Endothelial cell of umbilical vein (primary cell): ENCODE data around the gene TPMT. TPM values are rescaled to one million over a fixed set of nuclear protein-coding genes. Genes with fewer than 3 reads are reported as not detected.
"Not testable (repeated sequence)": the region's sequence is repeated elsewhere in the genome, so short reads cannot be mapped to it uniquely, and the experiment has no call there.

Source experiments
- BruUV-seq: library from RNA; stranded (reverse); fragments of 400-500 nt; replicated peaks from 2 replicates; lab custom pipeline; 2021; lab: Mats Ljungman, UMichigan
- CTCF ChIA-PET: fragments of 300-600, 350-600 bp; sonication (Branson Sonifier 250); formaldehyde crosslinking; loops from one replicate; lab custom pipeline; 2021; ENCODE audit warnings: antibody characterized with exemption, inconsistent platforms; lab: Charles Lee
- POLR2A ChIA-PET: fragments of 300-600, 350-600 bp; sonication (Branson Sonifier 250); formaldehyde crosslinking; loops from one replicate; lab custom pipeline; 2021; ENCODE audit warnings: antibody characterized with exemption, inconsistent platforms; lab: Charles Lee
- DNase-seq: peaks from one replicate; pipeline ENCODE4 v3.0.0-alpha.2; 2011; ENCODE audit warnings: low read depth, low spot score
- FAIRE-seq: peaks from 2 replicates; lab custom pipeline; 2011; peaks lifted over from hg19 to GRCh38; lab: Jason Lieb, UNC
- H2AFZ ChIP-seq: 2 replicates; pipeline ENCODE4 v1.6.0; 2012; ENCODE audit warnings: low read depth, low read length, control low read depth, inconsistent platforms
- H3K27ac ChIP-seq: 2 replicates; pipeline ENCODE4 v1.5.1; 2011; ENCODE audit warnings: low read depth, mild to moderate bottlenecking, control low read depth, low read length, moderate library complexity; ENCODE audit not compliant: insufficient read depth
- H3K27me3 ChIP-seq, 2 experiments: 2 replicates each; pipeline versions ENCODE4 v1.6.0 to v1.6.1; 2011; ENCODE audit warnings: low read length in 2 of 2, mixed read lengths in 1 of 2; ENCODE audit not compliant: control insufficient read depth in 2 of 2, insufficient read depth in 2 of 2
- H3K36me3 ChIP-seq, 2 experiments: 2 replicates in 1 of 2; 3 replicates in 1 of 2; pipeline ENCODE4 v1.5.1; 2011; ENCODE audit warnings: low read length in 2 of 2, mild to moderate bottlenecking in 1 of 2, moderate library complexity in 1 of 2; ENCODE audit not compliant: control insufficient read depth in 2 of 2, insufficient read depth in 2 of 2; ENCODE audit errors: extremely low read depth in 1 of 2
- H3K4me1 ChIP-seq: 3 replicates; pipeline ENCODE4 v1.5.1; 2011; ENCODE audit warnings: mild to moderate bottlenecking, low read length; ENCODE audit not compliant: control insufficient read depth, insufficient read depth; ENCODE audit errors: extremely low read depth
- H3K4me2 ChIP-seq: 2 replicates; pipeline ENCODE4 v1.6.1; 2011; ENCODE audit warnings: low read length, control low read depth, mixed read lengths; ENCODE audit not compliant: insufficient read depth
- H3K4me3 ChIP-seq, 3 experiments: fragments of 200-600 bp in 1 of 3; sonication (generic), shearing (Covaris generic) in 1 of 3; replicated peaks in 1 of 3; 2 replicates each; pipeline ENCODE4 v1.5.1; 2011 to 2016; ENCODE audit warnings: control low read depth in 3 of 3, low read length in 3 of 3, mild to moderate bottlenecking in 2 of 3, inconsistent platforms in 1 of 3, low read depth in 1 of 3, moderate library complexity in 1 of 3; ENCODE audit not compliant: insufficient read depth in 1 of 3
- H3K79me2 ChIP-seq: 2 replicates; pipeline ENCODE4 v1.6.0; 2012; ENCODE audit warnings: low read length, inconsistent platforms; ENCODE audit not compliant: control insufficient read depth, insufficient read depth
- H3K9ac ChIP-seq: replicated peaks from 2 replicates; pipeline ENCODE3; 2011; ENCODE audit warnings: low read length, control low read depth; ENCODE audit not compliant: insufficient read depth; ENCODE audit errors: extremely low read depth
- H3K9me1 ChIP-seq: replicated peaks from 3 replicates; pipeline ENCODE4 v1.6.0; 2011; ENCODE audit warnings: mild to moderate bottlenecking, low read length; ENCODE audit not compliant: control insufficient read depth, insufficient read depth; ENCODE audit errors: extremely low read depth
- H3K9me3 ChIP-seq: replicated peaks from 2 replicates; pipeline ENCODE4 v1.5.1; 2012; ENCODE audit warnings: low read length, inconsistent platforms; ENCODE audit not compliant: control insufficient read depth, insufficient read depth
- H4K20me1 ChIP-seq: replicated peaks from 2 replicates; pipeline ENCODE3; 2011; ENCODE audit warnings: mild to moderate bottlenecking, low read length; ENCODE audit not compliant: control insufficient read depth, insufficient read depth; ENCODE audit errors: extremely low read depth
- CTCF ChIP-seq, 2 donors: IDR thresholded peaks; 1 replicate in 1 of 2; 2 replicates in 1 of 2; pipeline ENCODE4 v1.5.1; 2011; ENCODE audit warnings: low read length in 2 of 2, mild to moderate bottlenecking in 2 of 2, moderate library complexity in 2 of 2, control low read depth in 1 of 2, inconsistent platforms in 1 of 2, low read depth in 1 of 2; ENCODE audit not compliant: insufficient read depth in 1 of 2; ENCODE audit errors: extremely low read depth in 1 of 2
- EZH2 ChIP-seq: IDR thresholded peaks from 2 replicates; pipeline ENCODE4 v1.6.1; 2012; ENCODE audit warnings: borderline replicate concordance, low read depth, mild to moderate bottlenecking, moderate library complexity, low read length, inconsistent platforms; ENCODE audit not compliant: severe bottlenecking
- FOS ChIP-seq: IDR thresholded peaks from 2 replicates; pipeline ENCODE4 v1.6.1; 2011; ENCODE audit warnings: mild to moderate bottlenecking, low read length, moderate library complexity, borderline replicate concordance; ENCODE audit not compliant: insufficient read depth
- GATA2 ChIP-seq: IDR thresholded peaks from 2 replicates; pipeline ENCODE4 v1.7.0; 2011; ENCODE audit warnings: low read depth, mild to moderate bottlenecking, moderate library complexity, mixed read lengths, low read length; ENCODE audit not compliant: insufficient read length, insufficient read depth
- JUN ChIP-seq: IDR thresholded peaks from 2 replicates; pipeline ENCODE4 v1.6.1; 2011; ENCODE audit warnings: borderline replicate concordance, low read depth; ENCODE audit not compliant: insufficient read length, insufficient read depth
- MAX ChIP-seq: IDR thresholded peaks from 2 replicates; pipeline ENCODE4 v1.6.1; 2011; ENCODE audit not compliant: insufficient read depth, insufficient read length
- MYC ChIP-seq: IDR thresholded peaks from one replicate; pipeline ENCODE4 v1.6.1; 2011; ENCODE audit warnings: mild to moderate bottlenecking, low read depth, low read length
- POLR2A ChIP-seq: IDR thresholded peaks from 2 replicates; pipeline ENCODE4 v1.6.1; 2012; ENCODE audit warnings: low read depth, mild to moderate bottlenecking, control low read depth, low read length
- POLR2AphosphoS5 ChIP-seq: IDR thresholded peaks from 2 replicates; pipeline ENCODE4 v1.6.1; 2012; ENCODE audit warnings: low read depth, mild to moderate bottlenecking, control low read depth, low read length, moderate library complexity; ENCODE audit not compliant: insufficient read depth
- dilution Hi-C: fragments of 300-500 bp; cut with MboI; formaldehyde crosslinking; loops from one replicate; pipeline ENCODE4 v1.15.0; 2019; ENCODE audit warnings: low sequenced_read_pairs; ENCODE audit not compliant: extremely low pct_ligation_motif_present
- intact Hi-C: fragments of 100-400 bp; cut with micrococcal nuclease; formaldehyde crosslinking; loops from one replicate; pipeline ENCODE4 v1.10.0; 2022
- polyA plus RNA-seq, 4 experiments: library from polyadenylated mRNA; depleted of rRNA in 3 of 4; stranded (reverse) in 3 of 4; unstranded in 1 of 4; fragments of >200 nt; gene quantifications; 2 replicates each; pipeline versions ENCODE4 v1.2.1 to v1.2.3, GENCODE V29; 2011 to 2012; ENCODE audit warnings: missing spikeins in 1 of 4
- total RNA-seq: library from RNA; stranded (reverse); gene quantifications from 2 replicates; pipeline ENCODE4 v1.2.3, GENCODE V29; 2021

The TPMT gene
- total and polyA plus RNA-seq, 2 donors (not counting 3 experiments of a cell fraction or from before 2014, with no cell fraction given), result 6.5 to 11.1 TPM

GRCh38 chr6:18177286-18177965 lies 22.5 kb upstream of the TPMT start:
- ChIA-PET CTCF (no interaction called here), POLR2A (no interaction called here)
- H3K4me3 ChIP-seq, result no peak overlapping the region
- no peak overlapping the region for H2AFZ ChIP-seq
- H4K20me1 ChIP-seq, result no peaks in the 10 kb centered on the region
- H3K27me3 ChIP-seq, result no peaks in the 10 kb centered on the region
- dilution Hi-C loops (no loop called here), intact Hi-C loops (no loop called here)
- no peak for TF ChIP-seq JUN
- TF ChIP-seq CTCF (IDR thresholded peaks at IDR 0.05; ENCODE audit: extremely low read depth in 1 of 2, insufficient read depth in 1 of 2, low read depth in 1 of 2, low read length in 2 of 2), result no peak
- no peak for TF ChIP-seq GATA2
- no peak for TF ChIP-seq MYC
- no peak for TF ChIP-seq EZH2
- TF ChIP-seq MAX, result no peak
- no peak for TF ChIP-seq POLR2AphosphoS5
- TF ChIP-seq POLR2A, result no peak
- no peak for TF ChIP-seq FOS
- no peak overlapping the region for H3K4me2 ChIP-seq
- no peaks in the 10 kb centered on the region for H3K4me1 ChIP-seq
- H3K27ac ChIP-seq, result no peak overlapping the region
- H3K9me3 ChIP-seq, result no peaks in the 10 kb centered on the region
- no peak for DNase-seq
- no peaks in the 10 kb centered on the region for H3K36me3 ChIP-seq
- no TSS peak for BruUV-seq
- H3K9me1 ChIP-seq, result no peaks in the 10 kb centered on the region
- no peak for FAIRE-seq
- no peaks in the 10 kb centered on the region for H3K79me2 ChIP-seq
- no peak overlapping the region for H3K9ac ChIP-seq

GRCh38 chr6:18176198-18176597 lies 21.3 kb upstream of the TPMT start:
- intact Hi-C loops, CTCF ChIA-PET, H4K20me1 ChIP-seq, DNase-seq, BruUV-seq, dilution Hi-C loops, H3K4me2 ChIP-seq, H3K4me1 ChIP-seq, FAIRE-seq, H3K27ac ChIP-seq, H2AFZ ChIP-seq, H3K9me1 ChIP-seq, H3K27me3 ChIP-seq, H3K79me2 ChIP-seq, H3K36me3 ChIP-seq, H3K4me3 ChIP-seq, H3K9ac ChIP-seq, H3K9me3 ChIP-seq: not testable (repeated sequence)
- POLR2A ChIA-PET, result interaction anchor here (0.5 kb wide), 1 partner anchor 471 kb away, joined by 3 read pairs; no protein-coding TSS in a partner anchor
